ENCODE measurements around the gene IL15. TPM values are rescaled to one million over a fixed set of nuclear protein-coding genes. Genes with fewer than 3 reads are reported as not detected.

IL15 gene
- total RNA-seq, 4 donors from 2014 or later, result 25.3 to 45.8 (median 29.0) TPM

DNA sequence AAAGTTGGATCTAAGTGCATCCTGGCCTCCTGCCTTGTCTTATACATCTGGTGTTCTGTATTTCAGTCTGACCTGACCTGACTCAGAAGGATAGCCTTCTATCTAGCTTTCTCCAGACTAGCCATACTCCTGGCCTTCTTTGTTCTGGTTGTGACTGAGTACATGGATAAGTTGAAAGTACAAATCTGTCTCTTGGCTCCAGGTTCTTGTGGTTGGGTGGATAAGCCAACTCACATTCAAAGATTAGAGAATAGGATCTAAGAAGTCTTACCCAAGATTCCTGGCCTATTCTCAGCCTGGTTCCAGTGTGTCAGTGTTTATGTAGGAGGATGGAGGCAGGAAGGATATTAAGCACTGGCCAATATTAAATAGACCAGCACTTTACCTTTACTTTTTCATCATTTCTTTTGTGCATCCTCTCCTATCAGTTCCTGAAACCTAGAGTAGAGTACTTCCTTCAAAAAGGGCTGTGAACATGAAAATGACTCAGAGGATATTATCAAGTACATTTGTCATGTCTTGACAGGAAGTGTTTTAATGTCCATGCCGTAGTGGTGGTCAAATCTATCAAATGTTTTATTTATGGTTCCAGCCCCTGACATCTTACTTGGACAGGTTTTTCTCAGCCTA is 123.5 kb downstream of the IL15 start:
- intact Hi-C loops (cut with DNase I), result no loop called here

DNA sequence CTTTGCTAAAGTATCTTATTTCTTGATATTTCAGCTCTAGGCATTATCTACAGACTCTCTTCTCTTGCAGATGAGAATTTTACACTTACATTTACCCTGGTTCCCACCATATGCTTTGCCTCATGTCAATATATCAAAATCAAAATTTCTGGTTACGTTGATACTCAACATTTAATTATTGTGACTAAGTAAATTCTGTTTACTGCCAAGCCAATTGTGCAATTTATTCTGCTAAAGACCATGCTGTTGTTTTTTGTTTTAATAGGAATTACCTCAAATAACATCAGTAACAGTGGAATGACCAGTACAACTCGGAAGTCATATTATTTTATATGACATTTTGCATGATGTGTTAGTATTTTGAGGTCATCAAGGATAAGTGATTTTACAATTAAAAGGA is 125.5 kb downstream of the IL15 start:
- no peaks in the 10 kb centered on the region for H3K4me1 ChIP-seq
- H3K27me3 ChIP-seq, result no peaks in the 10 kb centered on the region
- H3K4me3 ChIP-seq (replicated peaks in 1 of 3), result no peak overlapping the region
- intact Hi-C loops (cut with DNase I), result no loop called here
- no peak for DNase-seq
- H3K9me3 ChIP-seq, result no peaks in the 10 kb centered on the region
- TF ChIP-seq, protein P1, sequence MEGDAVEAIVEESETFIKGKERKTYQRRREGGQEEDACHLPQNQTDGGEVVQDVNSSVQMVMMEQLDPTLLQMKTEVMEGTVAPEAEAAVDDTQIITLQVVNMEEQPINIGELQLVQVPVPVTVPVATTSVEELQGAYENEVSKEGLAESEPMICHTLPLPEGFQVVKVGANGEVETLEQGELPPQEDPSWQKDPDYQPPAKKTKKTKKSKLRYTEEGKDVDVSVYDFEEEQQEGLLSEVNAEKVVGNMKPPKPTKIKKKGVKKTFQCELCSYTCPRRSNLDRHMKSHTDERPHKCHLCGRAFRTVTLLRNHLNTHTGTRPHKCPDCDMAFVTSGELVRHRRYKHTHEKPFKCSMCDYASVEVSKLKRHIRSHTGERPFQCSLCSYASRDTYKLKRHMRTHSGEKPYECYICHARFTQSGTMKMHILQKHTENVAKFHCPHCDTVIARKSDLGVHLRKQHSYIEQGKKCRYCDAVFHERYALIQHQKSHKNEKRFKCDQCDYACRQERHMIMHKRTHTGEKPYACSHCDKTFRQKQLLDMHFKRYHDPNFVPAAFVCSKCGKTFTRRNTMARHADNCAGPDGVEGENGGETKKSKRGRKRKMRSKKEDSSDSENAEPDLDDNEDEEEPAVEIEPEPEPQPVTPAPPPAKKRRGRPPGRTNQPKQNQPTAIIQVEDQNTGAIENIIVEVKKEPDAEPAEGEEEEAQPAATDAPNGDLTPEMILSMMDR (IDR thresholded peaks at IDR 0.05), result no peak
- no peak for TF ChIP-seq POLR2A (IDR thresholded peaks at IDR 0.05)
- H3K27ac ChIP-seq, result no peak overlapping the region
- H3K36me3 ChIP-seq, result no peaks in the 10 kb centered on the region
- WGBS, 2 donors, result 90 to 91% methylated on average over 2 of the region's 2 CpGs

More for the DNA sequence above, 123.5 kb downstream of the IL15 start:
- TF ChIP-seq, protein P1 (IDR thresholded peaks at IDR 0.05), result no peak
- no peak for TF ChIP-seq POLR2A (IDR thresholded peaks at IDR 0.05)
- DNase-seq, result no peak
- no peaks in the 10 kb centered on the region for H3K36me3 ChIP-seq
- no peak overlapping the region for H3K27ac ChIP-seq
- H3K4me3 ChIP-seq (replicated peaks in 1 of 3), result no peak overlapping the region
- WGBS, 2 donors, result 65 to 67% methylated on average over 1 of the region's 1 CpG
- no peaks in the 10 kb centered on the region for H3K4me1 ChIP-seq
- no peaks in the 10 kb centered on the region for H3K27me3 ChIP-seq
- H3K9me3 ChIP-seq, result no peaks in the 10 kb centered on the region

DNA sequence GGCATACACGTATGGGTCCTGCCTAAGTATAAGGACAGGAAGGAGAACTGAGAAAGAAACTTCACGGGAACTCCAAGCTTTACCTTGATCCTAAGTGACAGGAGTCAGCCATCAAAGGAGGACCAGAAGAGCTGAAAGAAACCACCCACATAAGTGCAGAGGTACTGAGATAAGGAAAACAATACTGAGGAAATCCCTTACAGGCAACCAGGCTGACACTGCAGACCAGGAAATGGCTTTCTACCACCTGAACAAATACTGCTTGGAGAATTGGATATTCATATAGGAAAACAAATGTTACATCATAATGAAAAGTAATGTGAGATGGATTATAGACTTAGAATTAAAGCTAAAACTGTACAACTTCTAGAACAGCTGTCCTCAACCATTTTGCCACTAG is 127.0 kb downstream of the IL15 start:
- H3K27me3 ChIP-seq, result no peaks in the 10 kb centered on the region
- 64 to 75% methylated on average over 2 of the region's 2 CpGs for WGBS, 2 donors
- H3K27ac ChIP-seq, result no peak overlapping the region
- no peak overlapping the region for H3K4me3 ChIP-seq (replicated peaks in 1 of 3)
- no peaks in the 10 kb centered on the region for H3K4me1 ChIP-seq
- no peaks in the 10 kb centered on the region for H3K9me3 ChIP-seq
- no peaks in the 10 kb centered on the region for H3K36me3 ChIP-seq
- DNase-seq, result no peak
- TF ChIP-seq, protein P1 (IDR thresholded peaks at IDR 0.05), result no peak
- no peak for TF ChIP-seq POLR2A (IDR thresholded peaks at IDR 0.05)
- intact Hi-C loops (cut with DNase I), result no loop called here

DNA sequence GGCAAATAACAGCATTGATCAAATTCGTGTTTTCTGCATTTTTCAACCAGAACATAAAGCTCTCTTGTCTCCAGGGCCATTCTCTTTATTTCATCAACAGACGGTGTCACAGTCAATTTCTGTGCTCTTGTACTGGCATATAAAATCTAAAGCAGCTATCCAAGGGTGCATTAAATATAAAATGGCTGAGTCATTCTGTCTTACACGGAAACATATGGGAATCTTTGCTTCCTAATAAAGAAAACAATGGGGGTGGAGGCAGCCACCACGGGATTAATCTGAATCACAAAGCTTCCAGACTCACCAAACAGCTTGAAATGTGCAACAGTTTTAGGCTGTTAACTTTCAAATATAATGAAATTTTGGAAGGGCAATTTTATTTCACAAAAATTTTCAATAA is 132.6 kb downstream of the IL15 start:
- H3K36me3 ChIP-seq, result no peaks in the 10 kb centered on the region
- no peak overlapping the region for H3K4me3 ChIP-seq (replicated peaks in 1 of 3)
- intact Hi-C loops (cut with DNase I), result no loop called here
- DNase-seq, result no peak
- no peaks in the 10 kb centered on the region for H3K4me1 ChIP-seq
- TF ChIP-seq POLR2A (IDR thresholded peaks at IDR 0.05), result no peak
- TF ChIP-seq, protein P1 (IDR thresholded peaks at IDR 0.05), result no peak
- H3K27ac ChIP-seq, result no peak overlapping the region
- H3K9me3 ChIP-seq, result no peaks in the 10 kb centered on the region
- no peaks in the 10 kb centered on the region for H3K27me3 ChIP-seq
- 58 to 64% methylated on average over 4 of the region's 4 CpGs for WGBS, 2 donors

DNA sequence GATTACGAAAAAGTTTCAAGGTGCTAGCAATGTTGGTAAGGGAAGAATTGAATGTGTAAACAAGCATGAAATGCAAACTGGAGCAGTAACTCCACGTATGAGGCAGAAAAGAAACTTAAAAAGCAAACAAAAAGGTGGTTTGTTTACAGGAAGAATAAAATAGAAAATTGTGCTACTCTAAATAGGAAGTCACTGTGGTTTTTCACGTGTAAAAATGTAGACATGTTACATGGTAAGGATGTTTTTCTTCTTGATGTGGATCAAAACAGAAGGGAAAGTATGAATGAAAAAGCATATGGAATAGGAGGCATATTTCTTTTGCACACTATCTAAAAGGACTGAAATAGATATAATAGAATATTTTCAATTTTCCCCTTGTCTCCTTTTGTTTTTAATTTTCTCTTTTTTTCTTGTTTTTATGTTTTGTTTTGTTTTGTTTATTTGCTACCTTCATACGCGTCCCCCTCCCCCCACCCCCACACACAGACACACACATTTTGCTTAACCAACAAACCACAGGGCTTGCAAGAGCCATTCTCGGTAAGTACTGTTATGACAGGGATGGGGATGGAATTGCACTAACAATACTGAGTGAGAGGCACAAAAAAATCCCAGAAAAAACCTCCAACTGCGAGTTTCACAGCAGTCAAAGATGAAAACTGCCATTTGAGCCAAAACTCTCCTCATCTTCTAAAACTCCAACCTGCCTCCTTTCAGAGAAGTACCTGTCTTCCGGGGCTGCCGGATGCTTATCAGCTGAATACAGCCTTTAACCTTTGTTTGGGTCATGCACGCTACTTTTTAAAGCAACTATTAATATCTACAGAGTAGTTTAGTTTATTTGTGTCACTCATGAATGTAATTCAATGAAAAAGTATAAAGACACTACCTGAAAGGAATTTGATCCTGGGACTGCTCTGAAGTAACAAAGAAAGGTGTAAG is 135.8 kb downstream of the IL15 start:
- H3K27ac ChIP-seq, result no peak overlapping the region

More for the DNA sequence above, 135.8 kb downstream of the IL15 start:
- no peak for DNase-seq
- Histone ChIP-seq H3K4me1 (no peaks in the 10 kb centered on the region), H3K36me3 (no peaks in the 10 kb centered on the region), H3K9me3 (no peaks in the 10 kb centered on the region), H3K4me3 (replicated peaks in 1 of 3) (no peak overlapping the region), H3K27me3 (no peaks in the 10 kb centered on the region)
- 59 to 61% methylated on average over 10 of the region's 10 CpGs for whole genome bisulfite sequencing, 2 donors
- no peak for TF ChIP-seq POLR2A (IDR thresholded peaks at IDR 0.05)
- TF ChIP-seq, protein P1 (IDR thresholded peaks at IDR 0.05), result no peak
- intact Hi-C loops (cut with DNase I), result no loop called here
